ENCODE results near the gene PLIN4. TPM values are rescaled to one million over a fixed set of nuclear protein-coding genes. Genes with fewer than 3 reads are reported as not detected.

PLIN4 gene
- total and polyA plus RNA-seq, 9 of the 15 experiments (the other 6 are each of a cell fraction or from before 2014, with no cell fraction given), result 0.04 to 0.16 (median 0.07) TPM; not detected in 3

GRCh38 chr19:4557144-4557970 lies 39.1 kb upstream of the PLIN4 start (continued):
- TF ChIP-seq ID3 (CRISPR knock-in tag; IDR thresholded peaks at IDR 0.05) (no peak), ID3 (tag; IDR thresholded peaks at IDR 0.05) (no peak), NFE2 (IDR thresholded peaks at IDR 0.05; ENCODE audit: low read depth) (no peak), MGA (IDR thresholded peaks at IDR 0.05) (no peak), HEY1 (CRISPR knock-in tag; IDR thresholded peaks at IDR 0.05; ENCODE audit: borderline replicate concordance) (no peak), MED1 (CRISPR knock-in tag; IDR thresholded peaks at IDR 0.05; ENCODE audit: borderline replicate concordance) (no peak), SUPT5H (IDR thresholded peaks at IDR 0.05) (no peak), FOXP4 (CRISPR knock-in tag; IDR thresholded peaks at IDR 0.05; ENCODE audit: borderline replicate concordance) (no peak), E2F4 (CRISPR knock-in tag; IDR thresholded peaks at IDR 0.05; ENCODE audit: low read depth) (no peak), POLR3A (IDR thresholded peaks at IDR 0.05; ENCODE audit: borderline replicate concordance, extremely low read depth, insufficient read depth, insufficient read length) (no peak), ZKSCAN3 (CRISPR knock-in tag; IDR thresholded peaks at IDR 0.05) (no peak)

Data from K562 (cell line).